Measurements from ENCODE around the gene TENM4. TPM values are rescaled to one million over a fixed set of nuclear protein-coding genes. Genes with fewer than 3 reads are reported as not detected.

Gene TENM4
- total RNA-seq, 1 experiment from 2014 or later, result 0.39 TPM

GRCh38 chr11:79088967-79089366 is 351.9 kb downstream of the TENM4 start:
- no peak overlapping the region for H3K27ac ChIP-seq (ENCODE audit: low read length)

DNA sequence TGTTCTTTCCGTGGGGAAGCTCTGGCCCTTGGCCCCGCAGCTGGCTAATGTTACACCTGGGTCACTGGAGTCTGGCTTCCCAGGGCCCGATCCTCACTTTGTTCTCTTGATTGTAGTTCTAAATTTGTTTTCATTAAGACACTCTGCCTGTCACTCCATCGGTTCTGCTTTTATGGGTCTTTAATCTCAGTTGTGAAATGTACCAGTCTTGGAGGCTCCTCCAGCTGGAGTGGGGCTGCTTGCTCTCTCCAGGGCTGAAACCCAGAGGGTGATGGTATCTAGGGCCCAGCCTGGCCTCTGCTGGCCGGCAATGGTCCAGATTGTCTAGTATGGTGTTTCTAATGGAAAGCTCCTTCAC is 352.9 kb downstream of the TENM4 start:
- TF ChIP-seq, protein P1, sequence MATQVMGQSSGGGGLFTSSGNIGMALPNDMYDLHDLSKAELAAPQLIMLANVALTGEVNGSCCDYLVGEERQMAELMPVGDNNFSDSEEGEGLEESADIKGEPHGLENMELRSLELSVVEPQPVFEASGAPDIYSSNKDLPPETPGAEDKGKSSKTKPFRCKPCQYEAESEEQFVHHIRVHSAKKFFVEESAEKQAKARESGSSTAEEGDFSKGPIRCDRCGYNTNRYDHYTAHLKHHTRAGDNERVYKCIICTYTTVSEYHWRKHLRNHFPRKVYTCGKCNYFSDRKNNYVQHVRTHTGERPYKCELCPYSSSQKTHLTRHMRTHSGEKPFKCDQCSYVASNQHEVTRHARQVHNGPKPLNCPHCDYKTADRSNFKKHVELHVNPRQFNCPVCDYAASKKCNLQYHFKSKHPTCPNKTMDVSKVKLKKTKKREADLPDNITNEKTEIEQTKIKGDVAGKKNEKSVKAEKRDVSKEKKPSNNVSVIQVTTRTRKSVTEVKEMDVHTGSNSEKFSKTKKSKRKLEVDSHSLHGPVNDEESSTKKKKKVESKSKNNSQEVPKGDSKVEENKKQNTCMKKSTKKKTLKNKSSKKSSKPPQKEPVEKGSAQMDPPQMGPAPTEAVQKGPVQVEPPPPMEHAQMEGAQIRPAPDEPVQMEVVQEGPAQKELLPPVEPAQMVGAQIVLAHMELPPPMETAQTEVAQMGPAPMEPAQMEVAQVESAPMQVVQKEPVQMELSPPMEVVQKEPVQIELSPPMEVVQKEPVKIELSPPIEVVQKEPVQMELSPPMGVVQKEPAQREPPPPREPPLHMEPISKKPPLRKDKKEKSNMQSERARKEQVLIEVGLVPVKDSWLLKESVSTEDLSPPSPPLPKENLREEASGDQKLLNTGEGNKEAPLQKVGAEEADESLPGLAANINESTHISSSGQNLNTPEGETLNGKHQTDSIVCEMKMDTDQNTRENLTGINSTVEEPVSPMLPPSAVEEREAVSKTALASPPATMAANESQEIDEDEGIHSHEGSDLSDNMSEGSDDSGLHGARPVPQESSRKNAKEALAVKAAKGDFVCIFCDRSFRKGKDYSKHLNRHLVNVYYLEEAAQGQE (IDR thresholded peaks at IDR 0.05; ENCODE audit: insufficient read depth in 1 of 2, low read depth in 2 of 2, low read length in 1 of 2), result no peak
- TF ChIP-seq, protein P2, sequence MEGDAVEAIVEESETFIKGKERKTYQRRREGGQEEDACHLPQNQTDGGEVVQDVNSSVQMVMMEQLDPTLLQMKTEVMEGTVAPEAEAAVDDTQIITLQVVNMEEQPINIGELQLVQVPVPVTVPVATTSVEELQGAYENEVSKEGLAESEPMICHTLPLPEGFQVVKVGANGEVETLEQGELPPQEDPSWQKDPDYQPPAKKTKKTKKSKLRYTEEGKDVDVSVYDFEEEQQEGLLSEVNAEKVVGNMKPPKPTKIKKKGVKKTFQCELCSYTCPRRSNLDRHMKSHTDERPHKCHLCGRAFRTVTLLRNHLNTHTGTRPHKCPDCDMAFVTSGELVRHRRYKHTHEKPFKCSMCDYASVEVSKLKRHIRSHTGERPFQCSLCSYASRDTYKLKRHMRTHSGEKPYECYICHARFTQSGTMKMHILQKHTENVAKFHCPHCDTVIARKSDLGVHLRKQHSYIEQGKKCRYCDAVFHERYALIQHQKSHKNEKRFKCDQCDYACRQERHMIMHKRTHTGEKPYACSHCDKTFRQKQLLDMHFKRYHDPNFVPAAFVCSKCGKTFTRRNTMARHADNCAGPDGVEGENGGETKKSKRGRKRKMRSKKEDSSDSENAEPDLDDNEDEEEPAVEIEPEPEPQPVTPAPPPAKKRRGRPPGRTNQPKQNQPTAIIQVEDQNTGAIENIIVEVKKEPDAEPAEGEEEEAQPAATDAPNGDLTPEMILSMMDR (IDR thresholded peaks at IDR 0.05), result no peak
- TF ChIP-seq SIN3A (IDR thresholded peaks at IDR 0.05; ENCODE audit: borderline replicate concordance, insufficient read depth, low read depth, low read length), result no peak
- Histone ChIP-seq H3K27ac (ENCODE audit: low read length) (no peak overlapping the region), H3K4me3 (ENCODE audit: low read depth in 2 of 2, low read length in 2 of 2) (no peak overlapping the region), H3K36me3 (ENCODE audit: control insufficient read depth, insufficient read depth, low read length) (no peaks in the 10 kb centered on the region), H3K27me3 (ENCODE audit: control insufficient read depth, insufficient read depth, low read length) (no peaks in the 10 kb centered on the region), H3K9me3 (ENCODE audit: control insufficient read depth, insufficient read depth, low read depth, low read length) (no peaks in the 10 kb centered on the region), H3K4me1 (ENCODE audit: control insufficient read depth, insufficient read depth, low read length) (no peaks in the 10 kb centered on the region; the same call in 1 of the 2 replicates)
- ATAC-seq (no peak), DNase-seq (ENCODE audit: low read depth, low spot score) (no peak)
- intact Hi-C loops (cut with micrococcal nuclease; ENCODE audit: unreplicated experiment), result no loop called here
- ChIA-PET CTCF (interaction anchor here (0.7 kb wide), 1 partner anchor 12 kb away, joined by 3 read pairs; no protein-coding TSS in a partner anchor), POLR2A (interaction anchor here (0.6 kb wide), 1 partner anchor 26 kb away, joined by 6 read pairs; no protein-coding TSS in a partner anchor)
- no TSS peak for BruUV-seq (replicated peaks)
- in situ Hi-C loops (cut with HindIII; ENCODE audit: low pct_unique_long_range_greater_than_20kb, low sequenced_read_pairs), result no loop called here

More at GRCh38 chr11:79088967-79089366, 351.9 kb downstream of the TENM4 start:
- intact Hi-C loops (cut with micrococcal nuclease; ENCODE audit: unreplicated experiment) (no loop called here), in situ Hi-C loops (cut with HindIII; ENCODE audit: low pct_unique_long_range_greater_than_20kb, low sequenced_read_pairs) (no loop called here)
- no peak overlapping the region for H3K4me3 ChIP-seq (ENCODE audit: low read depth in 2 of 2, low read length in 2 of 2)
- no TSS peak for BruUV-seq (replicated peaks)
- TF ChIP-seq, protein P1 (IDR thresholded peaks at IDR 0.05; ENCODE audit: insufficient read depth in 1 of 2, low read depth in 2 of 2, low read length in 1 of 2), result no peak
- no peak for TF ChIP-seq POLR2AphosphoS5 (IDR thresholded peaks at IDR 0.05; ENCODE audit: low read depth, low read length)
- TF ChIP-seq, protein P2 (IDR thresholded peaks at IDR 0.05), result no peak
- no peak for TF ChIP-seq SIN3A (IDR thresholded peaks at IDR 0.05; ENCODE audit: borderline replicate concordance, insufficient read depth, low read depth, low read length)
- TF ChIP-seq TCF7L2 (IDR thresholded peaks at IDR 0.05; ENCODE audit: low read depth, low read length), result no peak
- H3K4me1 ChIP-seq (ENCODE audit: control insufficient read depth, insufficient read depth, low read length), result no peaks in the 10 kb centered on the region; the same call in 1 of the 2 replicates
- ATAC-seq (no peak), DNase-seq (ENCODE audit: low read depth, low spot score) (no peak)
- CTCF ChIA-PET, result no interaction called here
- POLR2A ChIA-PET, result no interaction called here
- no peaks in the 10 kb centered on the region for H3K27me3 ChIP-seq (ENCODE audit: control insufficient read depth, insufficient read depth, low read length)
- no peaks in the 10 kb centered on the region for H3K9me3 ChIP-seq (ENCODE audit: control insufficient read depth, insufficient read depth, low read depth, low read length)
- no peaks in the 10 kb centered on the region for H3K36me3 ChIP-seq (ENCODE audit: control insufficient read depth, insufficient read depth, low read length)
